Measurements from ENCODE around the gene RASAL2. TPM values are rescaled to one million over a fixed set of nuclear protein-coding genes. Genes with fewer than 3 reads are reported as not detected.

The RASAL2 gene
- total and polyA plus RNA-seq, 2 of the 13 experiments (the other 11 are each of a cell fraction or from before 2014, with no cell fraction given): 5.4 to 5.9 TPM

DNA sequence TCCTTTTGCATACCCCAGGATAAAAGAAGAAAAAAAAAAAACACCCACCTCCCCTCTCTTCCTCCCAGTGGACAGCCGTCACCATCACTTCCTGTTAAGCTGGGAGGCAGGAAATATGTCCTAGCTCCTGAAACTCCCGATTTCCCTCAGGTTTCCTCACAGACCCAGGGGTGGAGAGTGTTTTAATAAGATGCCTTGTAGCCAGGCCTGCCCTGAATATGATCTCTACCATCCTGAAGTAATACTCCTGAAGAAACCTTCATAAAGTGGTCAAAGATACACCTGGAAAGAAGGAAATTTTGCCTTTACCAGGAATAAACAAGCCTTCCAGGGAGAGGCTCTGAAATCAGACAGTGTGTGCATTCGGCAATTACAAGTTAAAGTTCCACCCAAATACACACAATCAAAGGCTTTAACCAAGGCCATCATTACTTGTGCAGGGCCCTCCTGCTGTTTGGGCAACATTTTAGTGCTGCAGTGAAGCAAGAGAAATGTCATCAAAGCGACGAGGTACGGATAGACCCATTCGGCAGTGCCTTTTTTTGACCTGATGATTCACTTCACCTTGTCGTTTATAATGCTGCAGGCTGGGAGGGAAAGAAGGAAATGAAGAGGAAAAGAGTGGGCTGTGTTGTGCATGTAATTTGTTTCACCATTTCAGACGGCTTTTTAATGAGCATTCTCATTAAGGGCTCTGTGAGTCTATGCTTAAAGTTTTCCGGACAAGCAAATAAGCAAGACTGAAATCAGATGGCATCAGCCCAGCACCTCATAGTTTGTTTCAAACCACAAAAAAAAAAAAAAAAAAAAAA is 41.0 kb upstream of the RASAL2 start (continued):
- TF ChIP-seq, protein P1, sequence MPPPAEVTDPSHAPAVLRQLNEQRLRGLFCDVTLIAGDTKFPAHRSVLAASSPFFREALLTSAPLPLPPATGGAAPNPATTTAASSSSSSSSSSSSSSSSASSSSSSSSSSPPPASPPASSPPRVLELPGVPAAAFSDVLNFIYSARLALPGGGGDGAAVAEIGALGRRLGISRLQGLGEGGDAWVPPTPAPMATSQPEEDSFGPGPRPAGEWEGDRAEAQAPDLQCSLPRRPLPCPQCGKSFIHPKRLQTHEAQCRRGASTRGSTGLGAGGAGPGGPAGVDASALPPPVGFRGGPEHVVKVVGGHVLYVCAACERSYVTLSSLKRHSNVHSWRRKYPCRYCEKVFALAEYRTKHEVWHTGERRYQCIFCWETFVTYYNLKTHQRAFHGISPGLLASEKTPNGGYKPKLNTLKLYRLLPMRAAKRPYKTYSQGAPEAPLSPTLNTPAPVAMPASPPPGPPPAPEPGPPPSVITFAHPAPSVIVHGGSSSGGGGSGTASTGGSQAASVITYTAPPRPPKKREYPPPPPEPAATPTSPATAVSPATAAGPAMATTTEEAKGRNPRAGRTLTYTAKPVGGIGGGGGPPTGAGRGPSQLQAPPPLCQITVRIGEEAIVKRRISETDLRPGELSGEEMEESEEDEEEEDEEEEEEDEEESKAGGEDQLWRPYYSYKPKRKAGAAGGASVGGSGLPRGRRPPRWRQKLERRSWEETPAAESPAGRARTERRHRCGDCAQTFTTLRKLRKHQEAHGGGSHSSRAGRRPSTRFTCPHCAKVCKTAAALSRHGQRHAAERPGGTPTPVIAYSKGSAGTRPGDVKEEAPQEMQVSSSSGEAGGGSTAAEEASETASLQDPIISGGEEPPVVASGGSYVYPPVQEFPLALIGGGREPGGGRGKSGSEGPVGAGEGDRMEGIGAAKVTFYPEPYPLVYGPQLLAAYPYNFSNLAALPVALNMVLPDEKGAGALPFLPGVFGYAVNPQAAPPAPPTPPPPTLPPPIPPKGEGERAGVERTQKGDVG (CRISPR knock-in tag; IDR thresholded peaks at IDR 0.05; ENCODE audit: borderline replicate concordance): no peak
- TF ChIP-seq XRCC5 (optimal IDR thresholded peaks at IDR 0.05; ENCODE audit: low read length) (no peak), SAP130 (CRISPR knock-in tag; IDR thresholded peaks at IDR 0.05; ENCODE audit: low read depth) (peak; percentile 85), SP1 (IDR thresholded peaks at IDR 0.05) (no peak), SP1 (CRISPR knock-in tag; IDR thresholded peaks at IDR 0.05) (no peak), GABPB1 (CRISPR knock-in tag; IDR thresholded peaks at IDR 0.05) (peak; percentile 44; the same call in 1 of the 2 replicates), RFXANK (CRISPR knock-in tag; IDR thresholded peaks at IDR 0.05) (no peak), ZBTB21 (CRISPR knock-in tag; IDR thresholded peaks at IDR 0.05) (peak; percentile 73; the same call in 1 of the 2 replicates), ZBTB25 (CRISPR knock-in tag; IDR thresholded peaks at IDR 0.05) (no peak), FOXA1 (IDR thresholded peaks at IDR 0.05) (no peak), FOXA1 (CRISPR knock-in tag; IDR thresholded peaks at IDR 0.05) (peak; percentile 84), ZNF225 (CRISPR knock-in tag; IDR thresholded peaks at IDR 0.05) (no peak), FOXM1 (CRISPR knock-in tag; IDR thresholded peaks at IDR 0.05) (no peak), MYNN (CRISPR knock-in tag; IDR thresholded peaks at IDR 0.05; ENCODE audit: low read depth) (no peak), SMARCE1 (IDR thresholded peaks at IDR 0.05; ENCODE audit: borderline replicate concordance) (no peak), ZBTB26 (CRISPR knock-in tag; IDR thresholded peaks at IDR 0.05; ENCODE audit: borderline replicate concordance) (no peak), NCOA2 (CRISPR knock-in tag; IDR thresholded peaks at IDR 0.05) (peak; percentile 90)
- TF ChIP-seq, protein P2, sequence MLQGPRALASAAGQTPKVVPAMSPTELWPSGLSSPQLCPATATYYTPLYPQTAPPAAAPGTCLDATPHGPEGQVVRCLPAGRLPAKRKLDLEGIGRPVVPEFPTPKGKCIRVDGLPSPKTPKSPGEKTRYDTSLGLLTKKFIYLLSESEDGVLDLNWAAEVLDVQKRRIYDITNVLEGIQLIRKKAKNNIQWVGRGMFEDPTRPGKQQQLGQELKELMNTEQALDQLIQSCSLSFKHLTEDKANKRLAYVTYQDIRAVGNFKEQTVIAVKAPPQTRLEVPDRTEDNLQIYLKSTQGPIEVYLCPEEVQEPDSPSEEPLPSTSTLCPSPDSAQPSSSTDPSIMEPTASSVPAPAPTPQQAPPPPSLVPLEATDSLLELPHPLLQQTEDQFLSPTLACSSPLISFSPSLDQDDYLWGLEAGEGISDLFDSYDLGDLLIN (CRISPR knock-in tag; IDR thresholded peaks at IDR 0.05; ENCODE audit: borderline replicate concordance): no peak
- TF ChIP-seq, protein P3, sequence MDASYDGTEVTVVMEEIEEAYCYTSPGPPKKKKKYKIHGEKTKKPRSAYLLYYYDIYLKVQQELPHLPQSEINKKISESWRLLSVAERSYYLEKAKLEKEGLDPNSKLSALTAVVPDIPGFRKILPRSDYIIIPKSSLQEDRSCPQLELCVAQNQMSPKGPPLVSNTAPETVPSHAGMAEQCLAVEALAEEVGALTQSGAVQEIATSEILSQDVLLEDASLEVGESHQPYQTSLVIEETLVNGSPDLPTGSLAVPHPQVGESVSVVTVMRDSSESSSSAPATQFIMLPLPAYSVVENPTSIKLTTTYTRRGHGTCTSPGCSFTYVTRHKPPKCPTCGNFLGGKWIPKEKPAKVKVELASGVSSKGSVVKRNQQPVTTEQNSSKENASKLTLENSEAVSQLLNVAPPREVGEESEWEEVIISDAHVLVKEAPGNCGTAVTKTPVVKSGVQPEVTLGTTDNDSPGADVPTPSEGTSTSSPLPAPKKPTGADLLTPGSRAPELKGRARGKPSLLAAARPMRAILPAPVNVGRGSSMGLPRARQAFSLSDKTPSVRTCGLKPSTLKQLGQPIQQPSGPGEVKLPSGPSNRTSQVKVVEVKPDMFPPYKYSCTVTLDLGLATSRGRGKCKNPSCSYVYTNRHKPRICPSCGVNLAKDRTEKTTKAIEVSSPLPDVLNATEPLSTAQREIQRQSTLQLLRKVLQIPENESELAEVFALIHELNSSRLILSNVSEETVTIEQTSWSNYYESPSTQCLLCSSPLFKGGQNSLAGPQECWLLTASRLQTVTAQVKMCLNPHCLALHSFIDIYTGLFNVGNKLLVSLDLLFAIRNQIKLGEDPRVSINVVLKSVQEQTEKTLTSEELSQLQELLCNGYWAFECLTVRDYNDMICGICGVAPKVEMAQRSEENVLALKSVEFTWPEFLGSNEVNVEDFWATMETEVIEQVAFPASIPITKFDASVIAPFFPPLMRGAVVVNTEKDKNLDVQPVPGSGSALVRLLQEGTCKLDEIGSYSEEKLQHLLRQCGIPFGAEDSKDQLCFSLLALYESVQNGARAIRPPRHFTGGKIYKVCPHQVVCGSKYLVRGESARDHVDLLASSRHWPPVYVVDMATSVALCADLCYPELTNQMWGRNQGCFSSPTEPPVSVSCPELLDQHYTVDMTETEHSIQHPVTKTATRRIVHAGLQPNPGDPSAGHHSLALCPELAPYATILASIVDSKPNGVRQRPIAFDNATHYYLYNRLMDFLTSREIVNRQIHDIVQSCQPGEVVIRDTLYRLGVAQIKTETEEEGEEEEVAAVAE (CRISPR knock-in tag; IDR thresholded peaks at IDR 0.05; ENCODE audit: borderline replicate concordance): peak; percentile 49; the same call in 1 of the 2 replicates

Measured in HepG2 (cell line).